Measurements from ENCODE around the gene SETDB2. TPM values are rescaled to one million over a fixed set of nuclear protein-coding genes. Genes with fewer than 3 reads are reported as not detected.

The SETDB2 gene
- total RNA-seq, 1 donor from 2014 or later = 25.1 TPM

DNA sequence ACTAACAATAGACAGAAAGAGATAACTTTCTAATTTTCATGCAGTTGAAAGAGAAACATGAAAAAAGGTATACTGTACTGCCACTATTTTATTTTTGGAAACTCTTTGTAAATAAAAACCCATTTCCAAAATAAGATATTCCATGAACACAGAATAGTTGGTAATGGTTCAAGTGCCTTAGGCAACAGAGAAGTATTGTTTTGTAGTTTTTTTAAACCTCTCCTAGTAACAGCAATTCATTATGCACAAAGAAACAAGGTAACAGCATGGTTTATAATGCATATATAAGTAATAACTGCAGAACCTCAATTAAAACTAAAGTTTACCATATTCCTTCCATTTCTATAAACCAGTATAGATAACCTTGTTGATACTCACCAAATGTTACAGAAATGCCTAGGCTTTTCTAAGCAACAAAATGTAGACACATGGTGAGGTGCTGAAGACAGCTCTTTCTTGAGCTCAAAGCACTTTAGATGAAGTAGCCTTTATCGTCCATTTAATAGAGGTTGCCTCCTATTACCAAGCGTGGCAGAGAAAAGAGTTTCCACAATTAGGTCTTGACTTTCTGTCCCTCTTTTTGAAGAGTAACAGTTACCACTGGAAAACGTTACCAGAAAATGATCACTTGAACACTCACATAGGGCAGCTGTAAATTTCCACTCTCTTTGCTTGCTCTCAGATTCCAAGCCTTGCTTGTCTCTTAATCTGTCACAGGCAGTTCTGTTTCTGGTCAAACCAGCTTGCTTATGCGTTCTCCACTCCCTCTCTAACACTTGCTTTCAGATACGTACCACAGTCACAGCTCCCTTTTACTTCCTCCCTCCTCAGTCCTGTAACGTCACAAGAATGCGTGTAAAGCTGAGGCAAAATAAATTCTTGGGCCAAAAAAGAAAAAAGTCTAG is 43.1 kb upstream of the SETDB2 start:
- ATAC-seq (ENCODE audit: low read depth) = peak; percentile 76
- peaks cover 21% of the 10 kb centered on the region for H3K36me3 Mint-ChIP-seq (ENCODE audit: low read depth)
- CTCF ChIA-PET = no interaction called here
- peaks cover 8% of the 10 kb centered on the region for H3K4me1 Mint-ChIP-seq
- intact Hi-C loops (cut with micrococcal nuclease) = no loop called here
- peak overlapping the region; percentile 56 for H3K4me3 Mint-ChIP-seq
- peaks cover 22% of the 10 kb centered on the region for H3K9me3 Mint-ChIP-seq
- TF ChIP-seq, protein P1, sequence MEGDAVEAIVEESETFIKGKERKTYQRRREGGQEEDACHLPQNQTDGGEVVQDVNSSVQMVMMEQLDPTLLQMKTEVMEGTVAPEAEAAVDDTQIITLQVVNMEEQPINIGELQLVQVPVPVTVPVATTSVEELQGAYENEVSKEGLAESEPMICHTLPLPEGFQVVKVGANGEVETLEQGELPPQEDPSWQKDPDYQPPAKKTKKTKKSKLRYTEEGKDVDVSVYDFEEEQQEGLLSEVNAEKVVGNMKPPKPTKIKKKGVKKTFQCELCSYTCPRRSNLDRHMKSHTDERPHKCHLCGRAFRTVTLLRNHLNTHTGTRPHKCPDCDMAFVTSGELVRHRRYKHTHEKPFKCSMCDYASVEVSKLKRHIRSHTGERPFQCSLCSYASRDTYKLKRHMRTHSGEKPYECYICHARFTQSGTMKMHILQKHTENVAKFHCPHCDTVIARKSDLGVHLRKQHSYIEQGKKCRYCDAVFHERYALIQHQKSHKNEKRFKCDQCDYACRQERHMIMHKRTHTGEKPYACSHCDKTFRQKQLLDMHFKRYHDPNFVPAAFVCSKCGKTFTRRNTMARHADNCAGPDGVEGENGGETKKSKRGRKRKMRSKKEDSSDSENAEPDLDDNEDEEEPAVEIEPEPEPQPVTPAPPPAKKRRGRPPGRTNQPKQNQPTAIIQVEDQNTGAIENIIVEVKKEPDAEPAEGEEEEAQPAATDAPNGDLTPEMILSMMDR (IDR thresholded peaks at IDR 0.05) = no peak
- DNase-seq = no peak
- POLR2A ChIA-PET = no interaction called here
- H3K27ac Mint-ChIP-seq = no peak overlapping the region
- no peaks in the 10 kb centered on the region for H3K27me3 Mint-ChIP-seq

DNA sequence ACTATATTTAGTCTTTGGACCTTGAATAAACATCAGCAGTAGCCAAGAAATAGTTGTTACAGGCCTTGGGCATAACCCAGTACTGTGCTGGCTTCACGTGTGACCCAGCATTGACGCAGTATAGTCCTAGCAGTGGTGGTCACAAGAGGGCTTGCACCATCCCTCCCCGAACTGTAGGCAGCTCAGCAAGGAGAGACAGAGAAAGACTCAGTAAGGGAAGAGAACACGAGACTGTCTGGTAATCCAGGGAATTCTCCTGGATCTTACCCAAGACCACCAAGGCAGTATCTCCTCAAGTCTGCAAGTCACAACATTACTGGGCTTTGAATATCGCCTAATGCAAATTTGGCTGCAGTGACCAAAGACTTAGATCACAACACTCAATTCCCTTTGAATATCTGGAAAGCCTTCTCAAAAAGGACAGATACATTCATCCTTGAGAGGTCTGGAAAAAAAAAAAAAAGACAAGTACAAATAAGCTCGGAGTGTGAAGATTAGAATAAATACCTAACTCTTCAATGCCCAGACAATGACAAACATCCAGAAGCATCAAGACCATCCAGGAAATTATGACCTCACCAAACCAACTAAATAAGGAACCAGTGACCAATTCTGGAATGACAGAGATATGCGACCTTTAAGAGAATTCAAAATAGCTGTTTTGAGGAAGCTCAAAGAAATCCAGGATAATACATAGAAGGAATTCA is 39.9 kb upstream of the SETDB2 start:
- no peak for ATAC-seq (ENCODE audit: low read depth)

DNA sequence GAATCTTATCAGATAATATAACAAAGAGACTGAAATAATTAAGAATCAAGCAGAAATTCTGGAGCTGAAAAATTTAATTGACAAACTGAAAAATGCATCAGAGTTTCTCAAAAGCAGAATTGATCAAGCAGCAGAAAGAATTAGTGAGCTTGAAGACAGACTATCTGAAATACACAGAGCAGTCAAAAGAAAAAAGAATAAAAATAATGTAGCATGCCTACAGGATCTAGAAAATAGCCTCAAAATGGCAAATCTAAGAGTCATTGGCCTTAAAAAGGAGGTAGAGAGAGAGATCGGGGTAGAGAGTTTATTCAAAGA is 39.4 kb upstream of the SETDB2 start:
- TF ChIP-seq, protein P1 (IDR thresholded peaks at IDR 0.05) = no peak
- ChIA-PET CTCF (no interaction called here), POLR2A (interaction anchor here (0.6 kb wide), 1 partner anchor 71 kb away, joined by 3 read pairs; no protein-coding TSS in a partner anchor)

More for the DNA sequence above, 39.9 kb upstream of the SETDB2 start:
- POLR2A ChIA-PET = interaction anchor here (0.6 kb wide), 1 partner anchor 70 kb away, joined by 3 read pairs; no protein-coding TSS in a partner anchor
- Mint-ChIP-seq H3K27me3 (no peaks in the 10 kb centered on the region), H3K27ac (no peak overlapping the region), H3K36me3 (ENCODE audit: low read depth) (peaks cover 23% of the 10 kb centered on the region), H3K4me3 (no peak overlapping the region), H3K9me3 (peaks cover 22% of the 10 kb centered on the region), H3K4me1 (peaks cover 8% of the 10 kb centered on the region)
- no peak for DNase-seq
- CTCF ChIA-PET = no interaction called here
- TF ChIP-seq, protein P1 (IDR thresholded peaks at IDR 0.05) = no peak
- intact Hi-C loops (cut with micrococcal nuclease) = no loop called here

DNA sequence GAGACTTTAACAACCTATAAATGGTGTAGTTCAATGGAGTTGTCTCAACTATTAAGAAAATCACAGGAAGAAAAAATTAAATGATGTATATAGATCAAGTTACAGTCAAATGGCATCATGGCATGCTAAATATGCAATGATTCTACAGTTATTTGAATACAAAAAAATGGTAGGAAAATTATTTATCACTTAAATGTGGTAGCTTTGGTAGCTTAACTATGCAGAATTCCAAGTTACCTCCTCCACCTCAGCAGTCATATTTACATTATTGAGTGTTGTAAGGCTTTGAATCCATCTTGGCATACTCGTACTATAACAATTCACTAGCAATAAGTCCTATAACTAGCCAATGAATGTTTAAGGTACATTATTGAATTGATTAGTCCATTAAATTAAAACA is 37.0 kb upstream of the SETDB2 start:
- intact Hi-C loops (cut with micrococcal nuclease) = no loop called here
- H3K4me1 Mint-ChIP-seq = no peaks in the 10 kb centered on the region
- ChIA-PET POLR2A (interaction anchor here (0.7 kb wide), 1 partner anchor 183 kb away, joined by 3 read pairs; no protein-coding TSS in a partner anchor), CTCF (no interaction called here)
- no peak overlapping the region for H3K4me3 Mint-ChIP-seq
- H3K36me3 Mint-ChIP-seq (ENCODE audit: low read depth) = peaks cover 23% of the 10 kb centered on the region
- TF ChIP-seq, protein P1 (IDR thresholded peaks at IDR 0.05) = no peak
- H3K9me3 Mint-ChIP-seq = peaks cover 22% of the 10 kb centered on the region
- ATAC-seq (ENCODE audit: low read depth) = no peak
- DNase-seq = no peak
- no peaks in the 10 kb centered on the region for H3K27me3 Mint-ChIP-seq
- no peak overlapping the region for H3K27ac Mint-ChIP-seq

More for the DNA sequence above, 39.4 kb upstream of the SETDB2 start:
- H3K4me3 Mint-ChIP-seq = no peak overlapping the region
- H3K27ac Mint-ChIP-seq = no peak overlapping the region
- ATAC-seq (ENCODE audit: low read depth) (no peak), DNase-seq (no peak)
- peaks cover 23% of the 10 kb centered on the region for H3K36me3 Mint-ChIP-seq (ENCODE audit: low read depth)
- peaks cover 22% of the 10 kb centered on the region for H3K9me3 Mint-ChIP-seq
- no peaks in the 10 kb centered on the region for H3K27me3 Mint-ChIP-seq
- intact Hi-C loops (cut with micrococcal nuclease) = no loop called here
- peaks cover 8% of the 10 kb centered on the region for H3K4me1 Mint-ChIP-seq

DNA sequence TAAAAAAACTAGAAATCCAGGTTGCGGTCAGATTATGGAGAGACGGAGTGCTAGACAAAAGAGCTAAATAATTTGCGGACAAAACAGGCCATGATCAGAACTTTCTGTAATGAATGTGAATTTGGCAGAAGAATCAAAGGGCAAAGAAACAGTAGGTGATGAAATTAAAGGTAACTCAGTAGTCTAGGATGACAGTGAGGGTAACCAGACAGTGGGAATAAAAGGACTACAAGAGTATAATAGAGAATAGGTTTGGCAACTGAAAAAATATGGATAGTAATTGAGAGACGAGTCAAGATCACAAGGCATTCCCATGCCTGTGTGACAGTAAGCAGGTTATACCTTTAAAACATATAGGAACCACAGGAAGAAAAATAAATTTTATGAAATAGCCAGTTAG is 36.1 kb upstream of the SETDB2 start:
- H3K4me1 Mint-ChIP-seq = no peaks in the 10 kb centered on the region
- TF ChIP-seq, protein P1 (IDR thresholded peaks at IDR 0.05) = no peak
- H3K27me3 Mint-ChIP-seq = no peaks in the 10 kb centered on the region
- peaks cover 23% of the 10 kb centered on the region for H3K36me3 Mint-ChIP-seq (ENCODE audit: low read depth)
- intact Hi-C loops (cut with micrococcal nuclease) = no loop called here
- no peak overlapping the region for H3K27ac Mint-ChIP-seq
- no peak for ATAC-seq (ENCODE audit: low read depth)
- no peak for DNase-seq
- H3K9me3 Mint-ChIP-seq = peaks cover 22% of the 10 kb centered on the region
- POLR2A ChIA-PET = interaction anchor here (0.8 kb wide), 1 partner anchor 47 kb away, joined by 4 read pairs; no protein-coding TSS in a partner anchor
- CTCF ChIA-PET = no interaction called here
- H3K4me3 Mint-ChIP-seq = no peak overlapping the region

Measured in activated B cell treated with CpG ODN at 0.5 μM for 24 hours (primary cell).